Keratinocyte (primary cell): ENCODE data around the gene TPM4.

Experiments used
- CTCF ChIP-seq, 3 experiments: IDR thresholded peaks in 1 of 3; conservative IDR thresholded peaks in 1 of 3; optimal IDR thresholded peaks in 1 of 3; 2 replicates in 2 of 3; 3 replicates in 1 of 3; pipeline versions ENCODE3 to v1.5.1; 2011; ENCODE audit warnings: low read length in 3 of 3, mild to moderate bottlenecking in 3 of 3, moderate library complexity in 2 of 3, control low read depth in 1 of 3, inconsistent platforms in 1 of 3; ENCODE audit not compliant: insufficient read depth in 2 of 3; ENCODE audit errors: extremely low read depth in 1 of 3
- EZH2 ChIP-seq: IDR thresholded peaks from one replicate; pipeline ENCODE4 v1.6.1; 2012; ENCODE audit warnings: inconsistent platforms, mild to moderate bottlenecking, low read length, moderate library complexity

- TF ChIP-seq CTCF (optimal IDR thresholded peaks at IDR 0.05 in 1 of 3, IDR thresholded peaks at IDR 0.05 in 1 of 3, conservative IDR thresholded peaks at IDR 0.05 in 1 of 3; ENCODE audit: extremely low read depth in 1 of 3, insufficient read depth in 2 of 3, low read length in 3 of 3) (no peak), EZH2 (no peak)
Observed at GRCh38 chr19:16074488-16075365, 1.6 kb upstream of the TPM4 start.
